ENCODE data around the gene RGS6.

GRCh38 chr14:72582582-72582981 lies 650.4 kb downstream of the RGS6 start:
- TF ChIP-seq CTCF (IDR thresholded peaks at IDR 0.05) (no peak), POLR2A (IDR thresholded peaks at IDR 0.05) (no peak)
